ENCODE measurements around the gene OPHN1.

OPHN1 gene

GRCh38 chrX:68048774-68049173 lies 384.5 kb downstream of the OPHN1 start:
- no peak for DNase-seq

GRCh38 chrX:68045008-68045577 lies 388.2 kb downstream of the OPHN1 start:
- no peak for DNase-seq

GRCh38 chrX:68043713-68044438 lies 389.4 kb downstream of the OPHN1 start:
- DNase-seq, result no peak

GRCh38 chrX:68041110-68041509 lies 392.2 kb downstream of the OPHN1 start:
- DNase-seq, result no peak

GRCh38 chrX:68018248-68019203 lies 414.8 kb downstream of the OPHN1 start:
- no peak for DNase-seq

- DNase-seq, result no peak
Measured at GRCh38 chrX:67998540-67998939, 434.8 kb downstream of the OPHN1 start.

Data from NCI-H1105 (cell line).